GM23338 (cell line): ENCODE data around the gene ZNF709. TPM values are rescaled to one million over a fixed set of nuclear protein-coding genes. Genes with fewer than 3 reads are reported as not detected.

Source experiments
- ATAC-seq: fragments of 200-7000 bp; cut with Tn5 transposase; 3 replicates; pipeline ENCODE4 v1.9.1; 2020
- DNase-seq: peaks from one replicate; pipeline ENCODE4 v3.0.0-alpha.2; 2015; ENCODE audit warnings: low spot score
- H2AFZ ChIP-seq: fragments of 200-600 bp; sonication (generic); 2 replicates; pipeline ENCODE4 v1.8.0; 2016; ENCODE audit warnings: antibody characterized with exemption, mild to moderate bottlenecking, moderate library complexity
- H3F3A ChIP-seq: fragments of 200-600 bp; sonication (generic); replicated peaks from 2 replicates; pipeline ENCODE4 v1.8.0; 2017; ENCODE audit warnings: antibody characterized with exemption, mixed run types, low read depth
- H3K27ac ChIP-seq: fragments of 200-600 bp; sonication (generic); 2 replicates; pipeline ENCODE4 v1.6.1; 2016; ENCODE audit warnings: low read depth
- H3K27me3 ChIP-seq: fragments of 200-600 bp; sonication (generic); 2 replicates; pipeline ENCODE4 v1.8.0; 2016; ENCODE audit warnings: mild to moderate bottlenecking, mixed run types, moderate library complexity; ENCODE audit not compliant: insufficient read depth
- H3K36me3 ChIP-seq: fragments of 200-600 bp; sonication (generic); 2 replicates; pipeline ENCODE4 v1.8.0; 2016; ENCODE audit warnings: mild to moderate bottlenecking; ENCODE audit not compliant: insufficient read depth
- H3K4me1 ChIP-seq: fragments of 200-600 bp; sonication (generic); 2 replicates; pipeline ENCODE4 v1.8.0; 2016; ENCODE audit warnings: mild to moderate bottlenecking, moderate library complexity; ENCODE audit not compliant: insufficient read depth
- H3K4me2 ChIP-seq: fragments of 200-600 bp; sonication (generic); 2 replicates; pipeline ENCODE4 v1.7.1; 2017; ENCODE audit warnings: mixed run types
- H3K4me3 ChIP-seq: fragments of 200-600 bp; sonication (generic); 2 replicates; pipeline ENCODE4 v1.6.1; 2016; ENCODE audit warnings: mixed run types
- H3K79me2 ChIP-seq: fragments of 200-600 bp; sonication (generic); replicated peaks from 2 replicates; pipeline ENCODE4 v1.8.0; 2017; ENCODE audit warnings: mild to moderate bottlenecking; ENCODE audit not compliant: insufficient read depth
- H3K9me2 ChIP-seq: fragments of 200-600 bp; sonication (generic); 2 replicates; pipeline ENCODE4 v1.8.0; 2017; ENCODE audit not compliant: insufficient read depth
- H4K20me1 ChIP-seq: fragments of 200-600 bp; sonication (generic); replicated peaks from 2 replicates; pipeline ENCODE4 v1.8.0; 2017; ENCODE audit warnings: mild to moderate bottlenecking; ENCODE audit not compliant: insufficient read depth
- H3K27ac Mint-ChIP-seq: 2 replicates; pipeline ENCODE4 v1.8.0; 2020; ENCODE audit warnings: inconsistent platforms, mild to moderate bottlenecking, moderate library complexity, mixed read lengths
- H3K27me3 Mint-ChIP-seq: 3 replicates; pipeline ENCODE4 v1.8.0; 2022; ENCODE audit warnings: low read depth, mild to moderate bottlenecking, moderate library complexity, mixed read lengths, inconsistent platforms; ENCODE audit not compliant: insufficient read depth, poor library complexity
- H3K36me3 Mint-ChIP-seq: 3 replicates; pipeline ENCODE4 v1.8.0; 2021; ENCODE audit warnings: low read depth, mild to moderate bottlenecking, inconsistent platforms, moderate library complexity, mixed read lengths
- H3K4me1 Mint-ChIP-seq: 3 replicates; pipeline ENCODE4 v1.8.0; 2020; ENCODE audit warnings: mild to moderate bottlenecking, inconsistent platforms, mixed read lengths
- H3K4me3 Mint-ChIP-seq: 3 replicates; pipeline ENCODE4 v1.8.0; 2021; ENCODE audit warnings: moderate library complexity, mild to moderate bottlenecking, inconsistent platforms, mixed read lengths
- H3K9me3 Mint-ChIP-seq: 3 replicates; pipeline ENCODE4 v1.8.0; 2020; ENCODE audit warnings: moderate library complexity, mild to moderate bottlenecking, inconsistent platforms, mixed read lengths
- CREB1 ChIP-seq: fragments of 250-450 bp; sonication (Bioruptor Pico); IDR thresholded peaks from 2 replicates; pipeline ENCODE4 v1.5.0; 2020; ENCODE audit warnings: low read depth, mild to moderate bottlenecking, moderate library complexity
- CTCF ChIP-seq, 2 experiments: fragments of 200-600 bp in 1 of 2; sonication (generic) in 1 of 2; conservative IDR thresholded peaks; 2 replicates each; pipeline versions ENCODE4 v1.5.1 to v1.6.1; 2016 to 2017; ENCODE audit warnings: antibody characterized with exemption in 2 of 2, low read depth in 2 of 2, mild to moderate bottlenecking in 2 of 2, moderate library complexity in 1 of 2
- ETS1 ChIP-seq: IDR thresholded peaks from 2 replicates; pipeline ENCODE4 v1.6.1; 2016; ENCODE audit warnings: antibody characterized with exemption
- EZH2 ChIP-seq: fragments of 200-600 bp; sonication (generic); IDR thresholded peaks from one replicate; pipeline ENCODE4 v1.8.0; 2017; ENCODE audit warnings: antibody characterized with exemption, mild to moderate bottlenecking, low read depth; ENCODE audit not compliant: unreplicated experiment
- EZH2phosphoT487 ChIP-seq: fragments of 200-600 bp; sonication (generic); IDR thresholded peaks from one replicate; pipeline ENCODE4 v1.8.1; 2018; ENCODE audit warnings: antibody characterized with exemption; ENCODE audit not compliant: unreplicated experiment
- JUNB ChIP-seq: IDR thresholded peaks from one replicate; pipeline ENCODE4 v1.6.1; 2016; ENCODE audit warnings: antibody characterized with exemption; ENCODE audit not compliant: unreplicated experiment
- NANOG ChIP-seq: IDR thresholded peaks from 2 replicates; pipeline ENCODE4 v1.6.1; 2016; ENCODE audit warnings: antibody characterized with exemption, borderline replicate concordance
- POLR2AphosphoS5 ChIP-seq: IDR thresholded peaks from 2 replicates; pipeline ENCODE4 v1.6.1; 2016; ENCODE audit warnings: antibody characterized with exemption, low read depth
- REST ChIP-seq: IDR thresholded peaks from one replicate; pipeline ENCODE4 v1.6.1; 2018; ENCODE audit warnings: antibody characterized with exemption; ENCODE audit not compliant: unreplicated experiment
- STAT1 ChIP-seq: IDR thresholded peaks from one replicate; pipeline ENCODE4 v1.6.1; 2016; ENCODE audit warnings: antibody characterized with exemption; ENCODE audit not compliant: unreplicated experiment
- ZNF114 ChIP-seq: fragments of 250-450 bp; sonication (Bioruptor Pico); IDR thresholded peaks from 2 replicates; pipeline ENCODE4 v1.5.0; 2020; ENCODE audit warnings: mild to moderate bottlenecking, moderate library complexity
- ZNF331 ChIP-seq: fragments of 250-450 bp; sonication (Bioruptor Pico); IDR thresholded peaks from 2 replicates; pipeline ENCODE4 v1.5.0; 2020; ENCODE audit warnings: low read depth, mild to moderate bottlenecking, moderate library complexity
- ZNF462 ChIP-seq: fragments of 250-450 bp; sonication (Bioruptor Pico); IDR thresholded peaks from 2 replicates; pipeline ENCODE4 v1.5.0; 2020; ENCODE audit warnings: mild to moderate bottlenecking, moderate library complexity
- polyA plus RNA-seq: library from polyadenylated mRNA; unstranded; fragments of >200 nt; fragmentation: Nextera tagmentation; extraction: Ambion mirVana; gene quantifications from 2 replicates; pipeline ENCODE4 v1.2.1, GENCODE V29; 2016
- total RNA-seq: library from RNA; depleted of rRNA; stranded (reverse); fragments of >200 nt; shearing (Covaris generic); gene quantifications from 2 replicates; pipeline ENCODE4 v1.2.3, GENCODE V29; 2014

ZNF709 gene
- total and polyA plus RNA-seq, 2 experiments from 2014 or later = 0.94 to 1.8 TPM

GRCh38 chr19:12482509-12482886 lies 2.1 kb downstream of the ZNF709 start:
- TF ChIP-seq ZNF114 (no peak), EZH2phosphoT487 (no peak), EZH2 (no peak), ZNF462 (CRISPR knock-in tag) (no peak), JUNB (no peak), STAT1 (no peak), ZNF331 (CRISPR knock-in tag) (no peak), CREB1 (CRISPR knock-in tag) (no peak), ETS1 (no peak), NANOG (no peak), CTCF (conservative IDR thresholded peaks at IDR 0.05; ENCODE audit: low read depth in 2 of 2) (no peak), REST (no peak), POLR2AphosphoS5 (no peak)
- H4K20me1 ChIP-seq = peaks cover 8% of the 10 kb centered on the region; the same call in 1 of the 2 replicates
- ATAC-seq (no peak), DNase-seq (no peak)
- H3K9me3 Mint-ChIP-seq = peaks cover 4% of the 10 kb centered on the region; the same call in 2 of the 3 replicates
- no peaks in the 10 kb centered on the region for H3F3A ChIP-seq
- no peak overlapping the region for H3K27ac Mint-ChIP-seq
- H3K4me3 ChIP-seq = no peak overlapping the region
- H3K79me2 ChIP-seq = 0 out of 2 replicates have a peak, but pooled peaks cover 3% of the 10 kb centered on the region
- H3K4me3 Mint-ChIP-seq = no peak overlapping the region
- no peaks in the 10 kb centered on the region; the same call in 2 of the 3 replicates for H3K36me3 Mint-ChIP-seq
- no peak overlapping the region for H3K4me2 ChIP-seq
- no peaks in the 10 kb centered on the region for H3K36me3 ChIP-seq
- peaks cover 17% of the 10 kb centered on the region for H3K27me3 ChIP-seq
- no peak overlapping the region for H3K27ac ChIP-seq
- peaks cover 7% of the 10 kb centered on the region for H3K27me3 Mint-ChIP-seq
- H3K4me1 Mint-ChIP-seq = peaks cover 10% of the 10 kb centered on the region; the same call in 2 of the 3 replicates
- H3K4me1 ChIP-seq = peaks cover 13% of the 10 kb centered on the region; the same call in 1 of the 2 replicates
- no peaks in the 10 kb centered on the region for H3K9me2 ChIP-seq
- H2AFZ ChIP-seq = no peak overlapping the region
